Sigmoid colon (tissue), 4 donors: ENCODE data around the gene MYCBPAP.

ENCODE experiments used
- CTCF ChIP-seq, 4 experiments: fragments of 450-650 bp in 3 of 4; fragments of 200-600 bp in 1 of 4; IDR thresholded peaks; one replicate each; pipeline ENCODE4 v1.5.1; 2016 to 2019; ENCODE audit warnings: antibody characterized with exemption in 4 of 4, mild to moderate bottlenecking in 3 of 4, moderate library complexity in 2 of 4
- POLR2A ChIP-seq, 2 donors: fragments of 450-650 bp; IDR thresholded peaks; one replicate each; pipeline ENCODE4 v1.6.1; 2016; ENCODE audit warnings: antibody characterized with exemption in 2 of 2, mild to moderate bottlenecking in 2 of 2, moderate library complexity in 2 of 2
- POLR2AphosphoS5 ChIP-seq, 4 donors: sonication (generic); formaldehyde crosslinking; IDR thresholded peaks; one replicate each; pipeline ENCODE4 v1.6.1; 2017; ENCODE audit warnings: antibody characterized with exemption in 4 of 4

- TF ChIP-seq POLR2A (IDR thresholded peaks at IDR 0.05): no peak
- no peak for TF ChIP-seq CTCF (IDR thresholded peaks at IDR 0.05)
- no peak for TF ChIP-seq POLR2AphosphoS5 (IDR thresholded peaks at IDR 0.05)
Measured at GRCh38 chr17:50539762-50540559, 31.7 kb downstream of the MYCBPAP start.
